Measurements from ENCODE around the gene DHX40.

- TF ChIP-seq, protein P1, sequence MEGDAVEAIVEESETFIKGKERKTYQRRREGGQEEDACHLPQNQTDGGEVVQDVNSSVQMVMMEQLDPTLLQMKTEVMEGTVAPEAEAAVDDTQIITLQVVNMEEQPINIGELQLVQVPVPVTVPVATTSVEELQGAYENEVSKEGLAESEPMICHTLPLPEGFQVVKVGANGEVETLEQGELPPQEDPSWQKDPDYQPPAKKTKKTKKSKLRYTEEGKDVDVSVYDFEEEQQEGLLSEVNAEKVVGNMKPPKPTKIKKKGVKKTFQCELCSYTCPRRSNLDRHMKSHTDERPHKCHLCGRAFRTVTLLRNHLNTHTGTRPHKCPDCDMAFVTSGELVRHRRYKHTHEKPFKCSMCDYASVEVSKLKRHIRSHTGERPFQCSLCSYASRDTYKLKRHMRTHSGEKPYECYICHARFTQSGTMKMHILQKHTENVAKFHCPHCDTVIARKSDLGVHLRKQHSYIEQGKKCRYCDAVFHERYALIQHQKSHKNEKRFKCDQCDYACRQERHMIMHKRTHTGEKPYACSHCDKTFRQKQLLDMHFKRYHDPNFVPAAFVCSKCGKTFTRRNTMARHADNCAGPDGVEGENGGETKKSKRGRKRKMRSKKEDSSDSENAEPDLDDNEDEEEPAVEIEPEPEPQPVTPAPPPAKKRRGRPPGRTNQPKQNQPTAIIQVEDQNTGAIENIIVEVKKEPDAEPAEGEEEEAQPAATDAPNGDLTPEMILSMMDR (optimal IDR thresholded peaks at IDR 0.05 in 1 of 3, IDR thresholded peaks at IDR 0.05 in 1 of 3, conservative IDR thresholded peaks at IDR 0.05 in 1 of 3; ENCODE audit: extremely low read depth in 1 of 3, insufficient read depth in 2 of 3, low read length in 3 of 3), result no peak
- TF ChIP-seq EZH2 (IDR thresholded peaks at IDR 0.05; ENCODE audit: low read length), result no peak
Measured at GRCh38 chr17:59520251-59520650, 45.2 kb upstream of the DHX40 start.
